ENCODE measurements around the gene COL9A3. TPM values are rescaled to one million over a fixed set of nuclear protein-coding genes. Genes with fewer than 3 reads are reported as not detected.

The COL9A3 gene
- total and polyA plus RNA-seq, 2 of the 8 experiments (the other 6 are each of a cell fraction or from before 2014, with no cell fraction given): 21.7 to 80.1 TPM

GRCh38 chr20:62831854-62832211 is 15.0 kb downstream of the COL9A3 start:
- Histone ChIP-seq H3K23ac (ENCODE audit: insufficient read length) (no peak overlapping the region), H2BK120ac (replicated peaks; ENCODE audit: low read depth, low read length) (no peak overlapping the region), H3K4me2 (ENCODE audit: insufficient read depth in 1 of 2, low read depth in 2 of 2, low read length in 2 of 2) (no peak overlapping the region), H3K23me2 (ENCODE audit: low read depth, low read length) (no peaks in the 10 kb centered on the region), H3K4me3 (ENCODE audit: extremely low read depth in 1 of 4, insufficient read depth in 2 of 4, low read depth in 3 of 4, low read length in 4 of 4) (no peak overlapping the region), H3K18ac (ENCODE audit: extremely low read depth, low read length) (no peak overlapping the region), H3K56ac (replicated peaks; ENCODE audit: insufficient read length, low read depth, low read length) (no peak overlapping the region), H3K79me2 (ENCODE audit: control insufficient read depth in 1 of 2, insufficient read depth in 2 of 2, low read length in 2 of 2) (no peaks in the 10 kb centered on the region), H2BK12ac (ENCODE audit: low read depth, low read length) (no peak overlapping the region), H3K79me1 (ENCODE audit: low read depth, low read length) (no peaks in the 10 kb centered on the region), H2BK5ac (ENCODE audit: low read depth, low read length) (no peak overlapping the region), H3K4ac (replicated peaks; ENCODE audit: insufficient read length, low read depth, low read length) (no peak overlapping the region), H2BK20ac (ENCODE audit: low read length) (no peak overlapping the region), H4K91ac (replicated peaks; ENCODE audit: insufficient read length, low read length) (no peak overlapping the region), H2BK15ac (ENCODE audit: low read length) (no peak overlapping the region), H4K8ac (ENCODE audit: extremely low read depth, insufficient read depth, low read length) (no peak overlapping the region), H4K5ac (ENCODE audit: insufficient read length, low read depth, low read length) (no peak overlapping the region), H3K27me3 (replicated peaks in 1 of 4; ENCODE audit: control insufficient read depth in 3 of 4, extremely low read depth in 1 of 4, insufficient read depth in 3 of 4, low read length in 3 of 4) (no peaks in the 10 kb centered on the region), H3K36me3 (ENCODE audit: control insufficient read depth in 2 of 4, insufficient read depth in 4 of 4, low read length in 3 of 4) (peaks cover 0 to 23% (median 4%) of the 10 kb centered on the region in 4 experiments; a peak in 5 of 8 replicates), H2AK5ac (ENCODE audit: low read depth, low read length) (no peak overlapping the region), H3K9ac (replicated peaks in 1 of 4; ENCODE audit: extremely low read depth in 1 of 4, low read depth in 3 of 4, low read length in 3 of 4) (no peak overlapping the region), H3K4me1 (replicated peaks in 1 of 4; ENCODE audit: control insufficient read depth in 3 of 4, insufficient read depth in 4 of 4, low read length in 3 of 4) (peaks cover 0 to 10% (median 0%) of the 10 kb centered on the region in 4 experiments; a peak in 2 of 7 replicates), H3K14ac (ENCODE audit: insufficient read length) (no peak overlapping the region), H3K27ac (ENCODE audit: low read depth, low read length) (no peak overlapping the region), H4K20me1 (replicated peaks in 1 of 2; ENCODE audit: control insufficient read depth in 1 of 2, insufficient read depth in 2 of 2, low read length in 2 of 2) (no peaks in the 10 kb centered on the region), H3K9me3 (ENCODE audit: insufficient read depth in 2 of 2, low read depth in 1 of 2, low read length in 1 of 2) (no peaks in the 10 kb centered on the region), H2AFZ (ENCODE audit: low read length) (no peak overlapping the region)
- ChIA-PET POLR2A (ENCODE audit: partially characterized antibody) (interaction anchor here (1.0 to 3.5 kb wide), 5 partner anchors 9 to 23 kb away, joined by 3 to 22 read pairs (median 12); partner anchors contain the start of gene COL9A3), CTCF (ENCODE audit: partially characterized antibody) (interaction anchor here (1.0 to 3.8 kb wide), 6 partner anchors 9 to 172 kb away, joined by 3 to 22 read pairs (median 4); no protein-coding TSS in a partner anchor)
- FAIRE-seq (no peak), DNase-seq (ENCODE audit: low read depth in 1 of 2, low spot score in 2 of 2) (no peak)
- 84% methylated on average over 10 of the region's 10 CpGs; no CpG with 5 or more reads in 1 of the 2 experiments for WGBS, 2 experiments (ENCODE audit: extremely low coverage in 1 of 2, insufficient coverage in 1 of 2, insufficient read length in 1 of 2, insufficient replicate concordance in 2 of 2, low coverage in 1 of 2, low lambda C conversion rate in 2 of 2, missing lambda C conversion rate in 1 of 2)
- no peak for TF ChIP-seq BACH1 (IDR thresholded peaks at IDR 0.05; ENCODE audit: low read length)
- no peak for TF ChIP-seq FOSL1 (IDR thresholded peaks at IDR 0.05; ENCODE audit: insufficient read depth, low read depth, low read length)
- TF ChIP-seq KDM4A (IDR thresholded peaks at IDR 0.05; ENCODE audit: low read depth, low read length, severe bottlenecking): no peak

Measured in H1 (cell line).